ES-I3 (cell line): ENCODE data around the gene RASGRF2.
"Not testable (repeated sequence)": the region's sequence is repeated elsewhere in the genome, so short reads cannot be mapped to it uniquely, and the experiment has no call there.

Source experiments
- H3K36me3 ChIP-seq: 2 replicates; pipeline ENCODE4 v1.6.1; 2013; ENCODE audit warnings: mild to moderate bottlenecking, low read length, control low read depth, moderate library complexity; ENCODE audit not compliant: insufficient read depth
- H3K4me1 ChIP-seq: 2 replicates; pipeline ENCODE4 v1.6.1; 2013; ENCODE audit warnings: mild to moderate bottlenecking, control low read depth, low read length; ENCODE audit not compliant: insufficient read depth
- H3K9ac ChIP-seq: 2 replicates; pipeline ENCODE4 v1.6.1; 2013; ENCODE audit warnings: low read depth, mild to moderate bottlenecking, low read length, moderate library complexity
- H3K9me3 ChIP-seq: 2 replicates; pipeline ENCODE4 v1.6.1; 2013; ENCODE audit warnings: mild to moderate bottlenecking, low read length, moderate library complexity; ENCODE audit not compliant: control insufficient read depth, insufficient read depth

The RASGRF2 gene

GRCh38 chr5:81115261-81115660, 155.1 kb downstream of the RASGRF2 start:
- Histone ChIP-seq H3K36me3 (peaks cover 4% of the 10 kb centered on the region; the same call in 1 of the 2 replicates), H3K9ac (no peak overlapping the region), H3K4me1 (no peaks in the 10 kb centered on the region), H3K9me3 (no peaks in the 10 kb centered on the region)

DNA sequence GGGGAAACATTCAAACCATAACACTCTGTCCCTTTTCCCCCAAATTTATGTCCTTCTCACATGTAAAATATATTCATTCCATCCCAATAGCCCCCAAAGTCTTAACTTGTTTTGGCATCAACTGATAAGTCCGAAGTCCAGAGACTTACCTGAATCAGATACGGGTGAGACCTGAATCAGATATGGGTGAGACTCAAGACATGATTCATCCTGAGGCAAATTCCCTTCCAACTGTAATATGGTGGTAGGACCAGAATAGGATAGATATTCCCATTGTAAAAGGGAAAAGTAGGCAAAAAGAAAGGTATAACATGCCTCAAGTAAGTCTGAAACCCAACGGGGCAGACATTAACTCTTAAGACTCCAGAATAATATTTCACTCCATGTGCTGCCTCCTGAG, 157.4 kb downstream of the RASGRF2 start:
- no peak overlapping the region for H3K9ac ChIP-seq
- H3K36me3 ChIP-seq = peaks cover 4% of the 10 kb centered on the region; the same call in 1 of the 2 replicates
- H3K4me1 ChIP-seq = no peaks in the 10 kb centered on the region
- no peaks in the 10 kb centered on the region for H3K9me3 ChIP-seq

- no peak overlapping the region for H3K9ac ChIP-seq
- no peaks in the 10 kb centered on the region for H3K36me3 ChIP-seq
- no peaks in the 10 kb centered on the region for H3K9me3 ChIP-seq
- no peaks in the 10 kb centered on the region for H3K4me1 ChIP-seq
Observed at GRCh38 chr5:81121273-81121672, 161.1 kb downstream of the RASGRF2 start.

GRCh38 chr5:81121836-81122630, 161.9 kb downstream of the RASGRF2 start:
- Histone ChIP-seq H3K9me3 (no peaks in the 10 kb centered on the region), H3K9ac (no peak overlapping the region), H3K4me1 (no peaks in the 10 kb centered on the region), H3K36me3 (no peaks in the 10 kb centered on the region)

- not testable (repeated sequence) for H3K9ac ChIP-seq, H3K9me3 ChIP-seq, H3K4me1 ChIP-seq, H3K36me3 ChIP-seq
Observed at GRCh38 chr5:81124689-81125088, 164.5 kb downstream of the RASGRF2 start.

GRCh38 chr5:81125959-81126358, 165.8 kb downstream of the RASGRF2 start:
- H3K4me1 ChIP-seq = no peaks in the 10 kb centered on the region
- H3K36me3 ChIP-seq = no peaks in the 10 kb centered on the region
- no peaks in the 10 kb centered on the region for H3K9me3 ChIP-seq
- no peak overlapping the region for H3K9ac ChIP-seq

GRCh38 chr5:81128416-81128815, 168.3 kb downstream of the RASGRF2 start:
- Histone ChIP-seq H3K9ac (no peak overlapping the region), H3K4me1 (no peaks in the 10 kb centered on the region), H3K36me3 (no peaks in the 10 kb centered on the region), H3K9me3 (no peaks in the 10 kb centered on the region)

GRCh38 chr5:81132381-81132780, 172.2 kb downstream of the RASGRF2 start:
- Histone ChIP-seq H3K9ac (no peak overlapping the region), H3K4me1 (no peaks in the 10 kb centered on the region), H3K9me3 (no peaks in the 10 kb centered on the region), H3K36me3 (no peaks in the 10 kb centered on the region)

GRCh38 chr5:81134066-81134465, 173.9 kb downstream of the RASGRF2 start:
- no peaks in the 10 kb centered on the region for H3K36me3 ChIP-seq
- H3K9ac ChIP-seq = no peak overlapping the region
- H3K9me3 ChIP-seq = no peaks in the 10 kb centered on the region
- H3K4me1 ChIP-seq = no peaks in the 10 kb centered on the region

GRCh38 chr5:81134566-81134965, 174.4 kb downstream of the RASGRF2 start:
- no peaks in the 10 kb centered on the region for H3K4me1 ChIP-seq
- no peaks in the 10 kb centered on the region for H3K9me3 ChIP-seq
- H3K9ac ChIP-seq = no peak overlapping the region
- no peaks in the 10 kb centered on the region for H3K36me3 ChIP-seq

DNA sequence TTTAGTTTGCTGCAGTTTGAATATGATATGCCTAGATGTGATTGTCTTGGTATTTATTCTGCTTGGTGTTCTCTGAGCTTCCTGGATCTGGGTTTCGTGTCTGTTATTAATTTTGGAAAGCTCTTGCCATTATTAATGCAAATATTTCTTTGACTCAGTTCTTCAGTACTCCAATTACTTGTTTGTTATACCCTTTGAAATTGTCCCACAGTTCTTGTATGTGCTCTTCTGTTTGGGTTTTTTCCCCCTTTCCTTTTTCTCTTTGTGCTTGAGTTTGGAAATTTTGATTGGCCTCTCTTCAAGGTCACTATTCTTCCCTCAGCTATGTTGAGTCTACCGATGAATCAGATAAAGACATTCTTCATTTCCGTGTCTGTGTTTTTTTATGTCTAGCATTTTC, 176.4 kb downstream of the RASGRF2 start:
- no peaks in the 10 kb centered on the region for H3K36me3 ChIP-seq
- H3K4me1 ChIP-seq = no peaks in the 10 kb centered on the region
- no peak overlapping the region for H3K9ac ChIP-seq
- H3K9me3 ChIP-seq = no peaks in the 10 kb centered on the region

- Histone ChIP-seq H3K9ac (no peak overlapping the region), H3K4me1 (no peaks in the 10 kb centered on the region), H3K9me3 (no peaks in the 10 kb centered on the region), H3K36me3 (no peaks in the 10 kb centered on the region)
Observed at GRCh38 chr5:81137833-81138232, 177.7 kb downstream of the RASGRF2 start.

GRCh38 chr5:81140441-81140840, 180.3 kb downstream of the RASGRF2 start:
- H3K9me3 ChIP-seq = no peaks in the 10 kb centered on the region
- no peaks in the 10 kb centered on the region for H3K4me1 ChIP-seq
- no peaks in the 10 kb centered on the region for H3K36me3 ChIP-seq
- H3K9ac ChIP-seq = no peak overlapping the region

DNA sequence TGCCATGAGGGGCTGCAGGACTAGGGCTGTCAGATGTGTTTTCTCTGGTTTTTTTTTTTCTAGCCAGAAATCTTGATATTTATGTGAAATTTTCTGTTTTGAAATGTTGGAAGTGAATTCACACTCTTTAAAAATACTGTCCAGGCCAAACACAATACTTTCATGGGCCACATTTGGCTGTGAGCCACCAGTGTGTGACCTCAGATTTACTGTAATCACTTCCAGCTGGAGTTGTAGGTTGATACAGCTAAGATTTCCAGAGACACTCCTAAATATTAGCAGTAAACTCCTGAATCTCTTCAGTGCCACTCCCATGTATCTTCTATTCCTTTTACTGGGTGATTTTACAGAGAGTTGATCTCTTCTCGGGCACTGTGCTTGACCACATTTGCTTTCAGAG, 180.8 kb downstream of the RASGRF2 start:
- no peaks in the 10 kb centered on the region for H3K9me3 ChIP-seq
- no peaks in the 10 kb centered on the region for H3K36me3 ChIP-seq
- no peak overlapping the region for H3K9ac ChIP-seq
- H3K4me1 ChIP-seq = no peaks in the 10 kb centered on the region

DNA sequence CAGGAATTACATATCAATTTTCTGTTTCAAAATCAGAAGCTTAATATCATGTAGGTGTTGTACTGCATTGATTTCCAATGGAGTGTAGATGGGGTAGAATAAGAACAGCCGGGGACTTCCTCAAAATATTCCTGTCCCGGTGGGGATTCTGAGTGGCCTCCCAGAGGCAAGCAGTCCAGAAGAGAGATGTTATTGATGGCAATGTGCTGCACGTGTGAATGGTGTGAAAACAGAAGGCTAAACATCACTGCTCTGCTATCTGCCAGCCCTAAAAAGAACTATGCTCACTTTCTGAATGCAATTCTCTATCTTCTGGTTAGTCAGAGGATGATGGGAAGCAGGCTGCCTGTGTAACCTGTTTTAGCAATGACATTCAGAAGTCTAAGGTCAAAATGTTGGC, 181.9 kb downstream of the RASGRF2 start:
- no peaks in the 10 kb centered on the region for H3K36me3 ChIP-seq
- no peak overlapping the region for H3K9ac ChIP-seq
- no peaks in the 10 kb centered on the region for H3K4me1 ChIP-seq
- H3K9me3 ChIP-seq = no peaks in the 10 kb centered on the region
